GM12892 (cell line): ENCODE measurements around the gene SUSD4.

Source experiments
- POLR2A ChIP-seq: IDR thresholded peaks from 2 replicates; pipeline ENCODE4 v1.6.1; 2011; ENCODE audit warnings: low read depth, low read length, control low read depth
- POLR2AphosphoS5 ChIP-seq: IDR thresholded peaks from 2 replicates; pipeline ENCODE4 v1.6.1; 2011; ENCODE audit warnings: low read depth, low read length, control low read depth

GRCh38 chr1:223227486-223228196 is 136.3 kb downstream of the SUSD4 start:
- TF ChIP-seq POLR2AphosphoS5 (no peak), POLR2A (no peak)
